ENCODE data around the gene WWTR1. TPM values are rescaled to one million over a fixed set of nuclear protein-coding genes. Genes with fewer than 3 reads are reported as not detected.

WWTR1 gene
- total and polyA plus RNA-seq, 4 donors: 4.5 to 11.8 (median 9.0) TPM

- H3K27ac ChIP-seq (ENCODE audit: low read depth in 1 of 2, low read length in 2 of 2): no peak overlapping the region
- H3K27me3 ChIP-seq (ENCODE audit: control insufficient read depth in 4 of 4, insufficient read depth in 4 of 4, low read length in 3 of 4): no peaks in the 10 kb centered on the region
- H3K9ac ChIP-seq (ENCODE audit: low read depth in 1 of 2, low read length in 2 of 2): no peak overlapping the region
- peaks cover 1 to 22% (median 19%) of the 10 kb centered on the region in 4 donors for H3K4me1 ChIP-seq (ENCODE audit: control insufficient read depth in 4 of 4, insufficient read depth in 4 of 4, low read length in 3 of 4)
- H3K9me3 ChIP-seq (ENCODE audit: control insufficient read depth in 4 of 4, low read length in 3 of 4): no peaks in the 10 kb centered on the region
- WGBS: 97% methylated on average over 2 of the region's 2 CpGs
- no peak for DNase-seq (ENCODE audit: low spot score)
- no peaks in the 10 kb centered on the region for H3K36me3 ChIP-seq (ENCODE audit: control insufficient read depth in 4 of 4, insufficient read depth in 3 of 4, low read depth in 1 of 4, low read length in 3 of 4)
- H3K4me3 ChIP-seq (ENCODE audit: low read depth in 1 of 3, low read length in 3 of 3): no peak overlapping the region
- no peak for TF ChIP-seq ZBTB33 (IDR thresholded peaks at IDR 0.05)
These were observed 105.1 kb downstream of the WWTR1 start for GRCh38 chr3:149552700-149553099.

DNA sequence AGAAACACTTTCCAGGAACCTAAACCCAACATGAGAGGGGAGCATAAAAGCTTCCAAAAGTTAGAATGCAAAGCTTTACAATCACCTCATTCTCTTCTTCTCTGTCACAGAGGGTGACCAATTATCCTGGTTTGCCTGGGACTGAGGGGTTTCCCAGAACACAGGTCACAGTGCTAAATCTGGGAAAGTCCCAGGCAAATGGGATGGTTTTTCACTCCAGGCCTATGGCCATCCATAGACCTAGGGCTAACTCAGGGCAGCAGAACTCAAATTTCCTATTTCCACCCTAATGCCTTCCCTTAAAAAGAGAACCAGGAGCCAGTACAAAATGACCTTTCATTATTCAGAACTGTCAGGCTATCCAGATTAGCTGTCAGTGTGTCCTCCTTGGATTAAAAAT lies 106.3 kb downstream of the WWTR1 start:
- DNase-seq (ENCODE audit: low spot score): no peak
- H3K9me3 ChIP-seq (ENCODE audit: control insufficient read depth in 4 of 4, low read length in 3 of 4): no peaks in the 10 kb centered on the region
- H3K36me3 ChIP-seq (ENCODE audit: control insufficient read depth in 4 of 4, insufficient read depth in 3 of 4, low read depth in 1 of 4, low read length in 3 of 4): no peaks in the 10 kb centered on the region
- H3K27ac ChIP-seq (ENCODE audit: low read depth in 1 of 2, low read length in 2 of 2): no peak overlapping the region
- H3K27me3 ChIP-seq (ENCODE audit: control insufficient read depth in 4 of 4, insufficient read depth in 4 of 4, low read length in 3 of 4): no peaks in the 10 kb centered on the region
- no peak overlapping the region for H3K9ac ChIP-seq (ENCODE audit: low read depth in 1 of 2, low read length in 2 of 2)
- H3K4me1 ChIP-seq (ENCODE audit: control insufficient read depth in 4 of 4, insufficient read depth in 4 of 4, low read length in 3 of 4): peaks cover 1 to 28% (median 22%) of the 10 kb centered on the region in 4 donors
- TF ChIP-seq HNF4G (IDR thresholded peaks at IDR 0.05): no peak
- no peak for TF ChIP-seq TAF1 (conservative IDR thresholded peaks at IDR 0.05)
- TF ChIP-seq, protein P1, sequence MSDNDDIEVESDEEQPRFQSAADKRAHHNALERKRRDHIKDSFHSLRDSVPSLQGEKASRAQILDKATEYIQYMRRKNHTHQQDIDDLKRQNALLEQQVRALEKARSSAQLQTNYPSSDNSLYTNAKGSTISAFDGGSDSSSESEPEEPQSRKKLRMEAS (IDR thresholded peaks at IDR 0.05): no peak
- TF ChIP-seq, protein P2, sequence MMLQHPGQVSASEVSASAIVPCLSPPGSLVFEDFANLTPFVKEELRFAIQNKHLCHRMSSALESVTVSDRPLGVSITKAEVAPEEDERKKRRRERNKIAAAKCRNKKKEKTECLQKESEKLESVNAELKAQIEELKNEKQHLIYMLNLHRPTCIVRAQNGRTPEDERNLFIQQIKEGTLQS (IDR thresholded peaks at IDR 0.05): no peak
- no peak for TF ChIP-seq ZBTB33 (IDR thresholded peaks at IDR 0.05)
- TF ChIP-seq HNF4A (conservative IDR thresholded peaks at IDR 0.05): no peak
- no peak for TF ChIP-seq YY1 (IDR thresholded peaks at IDR 0.05)
- no peak for TF ChIP-seq GABPA (IDR thresholded peaks at IDR 0.05 in 1 of 2, conservative IDR thresholded peaks at IDR 0.05 in 1 of 2)
- TF ChIP-seq EGR1 (IDR thresholded peaks at IDR 0.05; ENCODE audit: low read depth in 2 of 2): no peak
- TF ChIP-seq RAD21 (IDR thresholded peaks at IDR 0.05): no peak
- no peak for TF ChIP-seq JUND (IDR thresholded peaks at IDR 0.05)
- TF ChIP-seq RXRA (IDR thresholded peaks at IDR 0.05): no peak
- no peak for TF ChIP-seq FOXA2 (IDR thresholded peaks at IDR 0.05)
- H3K4me3 ChIP-seq (ENCODE audit: low read depth in 1 of 3, low read length in 3 of 3): no peak overlapping the region

- Histone ChIP-seq H3K27ac (ENCODE audit: low read depth in 1 of 2, low read length in 2 of 2) (peak overlapping the region; percentile 55 to 69), H3K27me3 (ENCODE audit: control insufficient read depth in 4 of 4, insufficient read depth in 4 of 4, low read length in 3 of 4) (no peaks in the 10 kb centered on the region), H3K4me1 (ENCODE audit: control insufficient read depth in 4 of 4, insufficient read depth in 4 of 4, low read length in 3 of 4) (peaks cover 1 to 21% (median 10%) of the 10 kb centered on the region in 4 donors), H3K36me3 (ENCODE audit: control insufficient read depth in 4 of 4, insufficient read depth in 3 of 4, low read depth in 1 of 4, low read length in 3 of 4) (no peaks in the 10 kb centered on the region), H3K9ac (ENCODE audit: low read depth in 1 of 2, low read length in 2 of 2) (no peak overlapping the region), H3K9me3 (ENCODE audit: control insufficient read depth in 4 of 4, low read length in 3 of 4) (no peaks in the 10 kb centered on the region), H3K4me3 (ENCODE audit: low read depth in 1 of 3, low read length in 3 of 3) (no peak overlapping the region)
- no peak for DNase-seq (ENCODE audit: low spot score)
- 97% methylated on average over 4 of the region's 4 CpGs for WGBS
- TF ChIP-seq, protein P1 (IDR thresholded peaks at IDR 0.05): no peak
- TF ChIP-seq YY1 (IDR thresholded peaks at IDR 0.05): no peak
- TF ChIP-seq HNF4A (conservative IDR thresholded peaks at IDR 0.05): no peak
- no peak for TF ChIP-seq HNF4G (IDR thresholded peaks at IDR 0.05)
- TF ChIP-seq, protein P3, sequence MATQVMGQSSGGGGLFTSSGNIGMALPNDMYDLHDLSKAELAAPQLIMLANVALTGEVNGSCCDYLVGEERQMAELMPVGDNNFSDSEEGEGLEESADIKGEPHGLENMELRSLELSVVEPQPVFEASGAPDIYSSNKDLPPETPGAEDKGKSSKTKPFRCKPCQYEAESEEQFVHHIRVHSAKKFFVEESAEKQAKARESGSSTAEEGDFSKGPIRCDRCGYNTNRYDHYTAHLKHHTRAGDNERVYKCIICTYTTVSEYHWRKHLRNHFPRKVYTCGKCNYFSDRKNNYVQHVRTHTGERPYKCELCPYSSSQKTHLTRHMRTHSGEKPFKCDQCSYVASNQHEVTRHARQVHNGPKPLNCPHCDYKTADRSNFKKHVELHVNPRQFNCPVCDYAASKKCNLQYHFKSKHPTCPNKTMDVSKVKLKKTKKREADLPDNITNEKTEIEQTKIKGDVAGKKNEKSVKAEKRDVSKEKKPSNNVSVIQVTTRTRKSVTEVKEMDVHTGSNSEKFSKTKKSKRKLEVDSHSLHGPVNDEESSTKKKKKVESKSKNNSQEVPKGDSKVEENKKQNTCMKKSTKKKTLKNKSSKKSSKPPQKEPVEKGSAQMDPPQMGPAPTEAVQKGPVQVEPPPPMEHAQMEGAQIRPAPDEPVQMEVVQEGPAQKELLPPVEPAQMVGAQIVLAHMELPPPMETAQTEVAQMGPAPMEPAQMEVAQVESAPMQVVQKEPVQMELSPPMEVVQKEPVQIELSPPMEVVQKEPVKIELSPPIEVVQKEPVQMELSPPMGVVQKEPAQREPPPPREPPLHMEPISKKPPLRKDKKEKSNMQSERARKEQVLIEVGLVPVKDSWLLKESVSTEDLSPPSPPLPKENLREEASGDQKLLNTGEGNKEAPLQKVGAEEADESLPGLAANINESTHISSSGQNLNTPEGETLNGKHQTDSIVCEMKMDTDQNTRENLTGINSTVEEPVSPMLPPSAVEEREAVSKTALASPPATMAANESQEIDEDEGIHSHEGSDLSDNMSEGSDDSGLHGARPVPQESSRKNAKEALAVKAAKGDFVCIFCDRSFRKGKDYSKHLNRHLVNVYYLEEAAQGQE (IDR thresholded peaks at IDR 0.05): no peak
- TF ChIP-seq GABPA (IDR thresholded peaks at IDR 0.05 in 1 of 2, conservative IDR thresholded peaks at IDR 0.05 in 1 of 2): no peak
- no peak for TF ChIP-seq NR2F2 (IDR thresholded peaks at IDR 0.05)
- TF ChIP-seq RAD21 (IDR thresholded peaks at IDR 0.05): no peak
- TF ChIP-seq ZBTB33 (IDR thresholded peaks at IDR 0.05): no peak
- TF ChIP-seq, protein P2 (IDR thresholded peaks at IDR 0.05): no peak
- no peak for TF ChIP-seq EGR1 (IDR thresholded peaks at IDR 0.05; ENCODE audit: low read depth in 2 of 2)
- no peak for TF ChIP-seq FOXA2 (IDR thresholded peaks at IDR 0.05)
These were observed 109.2 kb downstream of the WWTR1 start for GRCh38 chr3:149548669-149549065.

Data from liver (tissue), 9 donors.